ENCODE measurements around the gene COL4A2.

Gene COL4A2

DNA sequence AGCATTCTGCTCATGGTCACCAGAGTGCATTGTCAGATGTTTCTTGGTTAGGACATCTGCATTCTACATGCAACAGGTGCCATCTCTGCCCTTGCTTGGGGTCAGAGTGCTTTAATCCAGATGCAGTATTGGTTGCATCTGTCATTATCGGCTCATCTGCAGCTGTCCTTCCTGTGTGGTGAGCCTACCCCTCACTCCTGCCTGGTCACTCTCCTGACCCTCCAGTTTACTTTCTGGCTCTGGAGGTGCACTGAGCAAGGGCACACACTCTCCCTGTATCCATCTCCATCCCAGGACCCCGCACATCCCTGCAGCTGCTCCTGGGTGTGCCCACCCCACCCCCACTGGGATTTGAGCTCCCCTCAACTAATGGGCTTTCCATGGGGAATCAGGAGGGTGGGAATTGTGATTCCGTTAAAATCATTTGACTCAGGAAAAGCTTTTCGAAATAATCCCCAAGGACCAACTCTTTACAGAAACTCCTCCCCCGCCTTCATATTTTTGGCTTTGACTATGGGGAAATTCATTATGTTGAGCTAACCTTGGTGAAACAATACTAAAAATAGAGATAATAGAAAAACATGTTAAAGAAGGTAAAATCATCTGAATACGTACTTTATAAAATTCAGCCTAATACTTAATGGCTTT, 70.2 kb downstream of the COL4A2 start:
- Histone ChIP-seq H3K27me3 (ENCODE audit: control insufficient read depth, insufficient read depth, low read length, poor library complexity, severe bottlenecking) (no peaks in the 10 kb centered on the region), H3K4me1 (ENCODE audit: control insufficient read depth, insufficient read depth, low read length) (peaks cover 30% of the 10 kb centered on the region), H3K9me3 (ENCODE audit: control insufficient read depth, low read length) (no peaks in the 10 kb centered on the region), H3K27ac (ENCODE audit: insufficient read depth, low read depth, low read length, poor library complexity, severe bottlenecking) (no peak overlapping the region), H3K4me3 (ENCODE audit: insufficient read depth, low read depth, low read length) (no peak overlapping the region), H3K36me3 (ENCODE audit: control insufficient read depth, insufficient read depth, low read length) (no peaks in the 10 kb centered on the region)
- WGBS, 2 experiments, result 56 to 89% methylated on average over 3 to 5 of the region's 6 CpGs

DNA sequence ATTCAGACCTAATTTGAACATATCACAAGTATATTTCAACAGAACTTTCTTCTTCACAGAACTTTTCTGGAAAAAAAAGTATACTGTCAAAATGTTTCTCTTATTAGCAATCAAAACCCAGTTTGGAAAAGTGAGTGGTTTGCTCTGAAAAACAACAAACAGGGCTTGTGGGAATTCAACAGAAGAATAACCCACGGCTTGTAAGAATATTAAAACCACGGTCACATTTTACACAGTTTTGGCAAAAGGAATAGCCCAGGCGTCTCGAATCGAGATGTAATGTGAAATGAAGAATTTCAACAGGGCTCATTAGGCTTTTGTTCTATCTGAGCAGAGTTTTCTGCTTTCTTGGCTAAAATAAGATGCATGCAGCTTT, 70.7 kb downstream of the COL4A2 start:
- Histone ChIP-seq H3K4me3 (ENCODE audit: insufficient read depth, low read depth, low read length) (no peak overlapping the region), H3K27me3 (ENCODE audit: control insufficient read depth, insufficient read depth, low read length, poor library complexity, severe bottlenecking) (no peaks in the 10 kb centered on the region), H3K36me3 (ENCODE audit: control insufficient read depth, insufficient read depth, low read length) (no peaks in the 10 kb centered on the region), H3K4me1 (ENCODE audit: control insufficient read depth, insufficient read depth, low read length) (peaks cover 30% of the 10 kb centered on the region), H3K27ac (ENCODE audit: insufficient read depth, low read depth, low read length, poor library complexity, severe bottlenecking) (no peak overlapping the region), H3K9me3 (ENCODE audit: control insufficient read depth, low read length) (no peaks in the 10 kb centered on the region)
- WGBS, 2 experiments, result 96 to 98% methylated on average over 5 of the region's 5 CpGs

DNA sequence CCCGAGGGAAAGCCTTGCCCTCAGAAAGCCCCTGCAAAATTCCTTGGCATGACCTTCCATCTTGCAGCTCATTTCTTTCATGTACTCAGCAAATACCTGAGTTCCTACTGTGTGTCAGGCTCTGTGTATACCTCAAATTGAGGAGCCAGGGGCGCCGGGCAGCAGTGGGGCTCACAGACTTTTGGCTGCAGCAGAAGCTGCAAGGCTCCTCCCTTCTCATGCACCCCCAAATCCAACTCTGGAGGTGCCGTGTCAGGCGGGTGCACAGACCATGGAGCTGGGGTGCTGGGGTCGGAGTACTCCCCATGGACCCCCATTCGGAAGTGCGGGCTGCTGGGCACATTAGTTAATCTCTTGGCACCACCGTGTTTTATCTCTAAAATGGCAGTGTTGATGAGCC, 72.3 kb downstream of the COL4A2 start:
- WGBS, 2 experiments, result 88% methylated on average over 9 of the region's 9 CpGs
- Histone ChIP-seq H3K9me3 (ENCODE audit: control insufficient read depth, low read length) (no peaks in the 10 kb centered on the region), H3K27me3 (ENCODE audit: control insufficient read depth, insufficient read depth, low read length, poor library complexity, severe bottlenecking) (no peaks in the 10 kb centered on the region), H3K4me1 (ENCODE audit: control insufficient read depth, insufficient read depth, low read length) (peaks cover 30% of the 10 kb centered on the region), H3K4me3 (ENCODE audit: insufficient read depth, low read depth, low read length) (no peak overlapping the region), H3K36me3 (ENCODE audit: control insufficient read depth, insufficient read depth, low read length) (no peaks in the 10 kb centered on the region), H3K27ac (ENCODE audit: insufficient read depth, low read depth, low read length, poor library complexity, severe bottlenecking) (no peak overlapping the region)

DNA sequence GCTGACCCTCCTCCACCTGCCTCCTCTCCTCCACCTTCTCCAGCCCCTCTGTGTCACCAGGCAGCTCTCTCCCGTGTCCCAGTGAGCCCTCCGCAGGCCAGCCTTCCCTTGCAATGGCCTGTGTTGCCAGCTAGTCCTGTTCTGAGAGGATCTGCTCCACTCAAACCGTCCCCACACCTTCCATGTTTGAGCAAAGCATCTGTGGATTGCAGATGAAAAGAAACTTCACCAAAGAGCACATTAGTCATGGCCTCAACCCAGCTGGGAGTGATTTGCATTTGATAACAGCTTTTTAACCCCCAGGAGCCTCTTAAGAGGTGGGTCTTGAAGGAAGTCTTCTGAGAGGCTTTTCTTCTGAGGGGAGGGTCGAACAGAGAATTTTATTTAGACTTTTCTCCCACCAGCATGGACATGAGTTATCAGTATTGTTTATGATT, 72.8 kb downstream of the COL4A2 start:
- no peaks in the 10 kb centered on the region for H3K9me3 ChIP-seq (ENCODE audit: control insufficient read depth, low read length)
- H3K27me3 ChIP-seq (ENCODE audit: control insufficient read depth, insufficient read depth, low read length, poor library complexity, severe bottlenecking), result no peaks in the 10 kb centered on the region
- H3K4me1 ChIP-seq (ENCODE audit: control insufficient read depth, insufficient read depth, low read length), result peaks cover 30% of the 10 kb centered on the region
- no peak overlapping the region for H3K4me3 ChIP-seq (ENCODE audit: insufficient read depth, low read depth, low read length)
- no peaks in the 10 kb centered on the region for H3K36me3 ChIP-seq (ENCODE audit: control insufficient read depth, insufficient read depth, low read length)
- WGBS, 2 experiments, result 7 to 8% methylated on average over 3 to 4 of the region's 4 CpGs
- peak overlapping the region; percentile 64 for H3K27ac ChIP-seq (ENCODE audit: insufficient read depth, low read depth, low read length, poor library complexity, severe bottlenecking)

DNA sequence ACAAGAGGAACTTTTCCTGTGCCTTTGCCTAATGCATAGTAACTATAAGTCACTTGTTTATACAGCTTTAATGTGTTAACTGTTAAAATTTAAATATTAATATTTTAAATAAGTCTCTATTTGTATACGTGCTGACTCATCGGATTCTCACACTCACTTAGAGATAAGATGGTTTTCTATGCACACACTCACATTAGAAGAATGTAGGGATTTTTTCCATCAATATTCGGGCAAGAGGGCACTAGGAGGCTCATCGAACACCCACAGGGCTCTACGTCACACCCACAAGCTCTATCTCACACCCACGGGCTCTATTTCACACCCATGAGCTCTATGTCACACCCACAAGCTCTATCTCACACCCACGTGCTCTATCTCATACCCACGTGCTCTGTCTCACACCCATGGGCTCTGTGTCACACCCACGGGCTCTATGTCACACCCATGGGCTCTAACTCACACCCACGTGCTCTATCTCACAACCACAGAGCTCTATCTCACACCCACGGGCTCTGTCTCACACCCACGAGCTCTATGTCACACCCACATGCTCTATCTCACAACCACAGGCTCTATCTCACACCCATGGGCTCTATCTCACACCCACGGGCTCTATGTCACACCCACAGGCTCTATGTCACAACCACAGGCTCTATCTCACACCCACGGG, 73.4 kb downstream of the COL4A2 start:
- Histone ChIP-seq H3K27me3 (ENCODE audit: control insufficient read depth, insufficient read depth, low read length, poor library complexity, severe bottlenecking) (no peaks in the 10 kb centered on the region), H3K9me3 (ENCODE audit: control insufficient read depth, low read length) (no peaks in the 10 kb centered on the region), H3K4me1 (ENCODE audit: control insufficient read depth, insufficient read depth, low read length) (peaks cover 30% of the 10 kb centered on the region), H3K27ac (ENCODE audit: insufficient read depth, low read depth, low read length, poor library complexity, severe bottlenecking) (no peak overlapping the region), H3K4me3 (ENCODE audit: insufficient read depth, low read depth, low read length) (no peak overlapping the region), H3K36me3 (ENCODE audit: control insufficient read depth, insufficient read depth, low read length) (no peaks in the 10 kb centered on the region)
- 87 to 88% methylated on average over 12 to 14 of the region's 14 CpGs for WGBS, 2 experiments

DNA sequence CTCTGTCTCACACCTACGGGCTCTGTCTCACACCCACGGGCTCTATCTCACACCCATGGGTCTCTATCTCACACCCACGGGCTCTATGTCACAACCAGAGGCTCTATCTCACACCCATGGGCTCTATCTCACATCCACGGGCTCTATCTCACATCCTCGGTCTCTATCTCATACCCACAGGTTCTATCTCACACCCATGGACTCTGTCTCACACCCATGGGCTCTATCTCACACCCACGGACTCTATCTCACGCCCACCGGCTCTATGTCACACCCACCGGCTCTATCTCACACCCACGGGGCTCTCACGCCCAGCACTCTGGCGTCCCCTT, 73.9 kb downstream of the COL4A2 start:
- Histone ChIP-seq H3K27ac (ENCODE audit: insufficient read depth, low read depth, low read length, poor library complexity, severe bottlenecking) (no peak overlapping the region), H3K9me3 (ENCODE audit: control insufficient read depth, low read length) (no peaks in the 10 kb centered on the region), H3K36me3 (ENCODE audit: control insufficient read depth, insufficient read depth, low read length) (no peaks in the 10 kb centered on the region), H3K4me3 (ENCODE audit: insufficient read depth, low read depth, low read length) (no peak overlapping the region), H3K27me3 (ENCODE audit: control insufficient read depth, insufficient read depth, low read length, poor library complexity, severe bottlenecking) (no peaks in the 10 kb centered on the region), H3K4me1 (ENCODE audit: control insufficient read depth, insufficient read depth, low read length) (peaks cover 30% of the 10 kb centered on the region)
- whole genome bisulfite sequencing, 2 experiments, result 95 to 96% methylated on average over 12 of the region's 12 CpGs

DNA sequence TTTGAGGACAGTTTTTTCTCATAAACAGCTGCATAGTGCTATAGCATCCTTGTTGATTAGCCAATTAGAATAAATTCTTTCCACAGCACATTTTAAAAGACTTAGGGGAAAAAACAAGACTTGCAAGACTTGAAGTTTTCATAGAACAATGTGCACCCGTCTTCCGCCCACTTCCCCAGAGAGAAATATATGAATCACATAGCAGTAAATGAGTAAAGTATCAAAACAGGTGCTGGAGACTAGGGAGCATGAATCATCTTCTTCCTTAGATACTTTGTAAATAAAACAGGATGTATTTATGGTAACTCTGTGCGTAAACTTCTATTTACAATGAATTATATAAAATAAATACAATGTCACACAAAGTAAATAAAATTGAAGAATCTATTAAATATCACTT, 75.1 kb downstream of the COL4A2 start:
- no peaks in the 10 kb centered on the region for H3K27me3 ChIP-seq (ENCODE audit: control insufficient read depth, insufficient read depth, low read length, poor library complexity, severe bottlenecking)
- H3K9me3 ChIP-seq (ENCODE audit: control insufficient read depth, low read length), result no peaks in the 10 kb centered on the region
- no peak overlapping the region for H3K27ac ChIP-seq (ENCODE audit: insufficient read depth, low read depth, low read length, poor library complexity, severe bottlenecking)
- peaks cover 27% of the 10 kb centered on the region for H3K4me1 ChIP-seq (ENCODE audit: control insufficient read depth, insufficient read depth, low read length)
- no peak overlapping the region for H3K4me3 ChIP-seq (ENCODE audit: insufficient read depth, low read depth, low read length)
- WGBS, 2 experiments, result 100% methylated on average over 2 of the region's 3 CpGs
- no peaks in the 10 kb centered on the region for H3K36me3 ChIP-seq (ENCODE audit: control insufficient read depth, insufficient read depth, low read length)

DNA sequence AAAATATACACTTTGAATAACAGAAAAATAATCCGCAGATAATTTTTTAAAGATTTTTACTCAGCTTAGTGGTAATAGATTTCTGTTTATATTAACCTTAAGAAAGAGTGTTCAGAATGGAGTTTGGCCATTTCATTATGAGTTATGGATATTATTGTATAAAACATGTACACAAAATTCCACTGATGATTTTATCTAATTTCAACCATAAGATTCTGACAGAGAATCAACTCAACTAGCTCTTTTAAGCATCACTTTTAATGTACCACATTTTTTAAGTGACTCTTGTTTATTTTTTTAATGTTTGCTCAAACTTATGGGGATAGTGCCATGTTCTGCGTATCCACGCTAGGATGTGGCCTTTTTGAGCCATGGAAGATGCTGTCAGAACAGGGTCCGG, 75.7 kb downstream of the COL4A2 start:
- no peaks in the 10 kb centered on the region for H3K36me3 ChIP-seq (ENCODE audit: control insufficient read depth, insufficient read depth, low read length)
- WGBS, 2 experiments, result 90 to 96% methylated on average over 3 of the region's 4 CpGs

DNA sequence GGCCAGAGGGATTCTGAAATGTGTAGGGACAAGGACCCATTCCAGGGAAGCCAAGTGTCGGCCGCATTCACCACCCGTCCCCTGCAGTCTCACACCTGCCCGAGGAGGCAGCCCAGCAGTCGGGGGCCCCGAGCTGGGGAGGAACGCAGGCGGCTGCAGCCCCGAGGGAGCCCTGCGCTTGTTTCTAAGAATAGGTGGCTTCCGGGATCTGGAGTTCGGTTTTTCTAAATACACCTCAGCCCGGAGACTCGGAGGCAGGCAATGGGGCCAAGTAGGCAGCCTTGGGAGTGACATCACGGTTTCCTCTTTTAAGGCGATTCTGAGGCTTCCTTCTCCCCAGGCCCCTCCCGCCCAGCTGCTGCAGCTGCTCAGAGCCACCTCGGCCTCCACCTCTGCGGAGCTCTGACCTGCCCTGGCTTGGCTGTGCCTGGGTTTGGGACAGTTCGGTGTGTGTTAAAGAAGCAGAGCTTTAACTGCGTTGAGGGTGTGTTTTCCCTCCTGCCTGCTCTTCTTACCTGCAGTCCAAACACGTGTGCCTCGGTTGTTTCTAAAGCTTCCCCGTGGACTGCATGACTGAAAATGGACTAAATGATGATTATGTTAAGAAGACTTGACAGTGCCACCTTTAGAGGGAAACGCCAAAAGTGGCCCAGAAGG, 80.5 kb downstream of the COL4A2 start:
- 48 to 49% methylated on average over 25 of the region's 25 CpGs for WGBS, 2 experiments
- Histone ChIP-seq H3K9me3 (ENCODE audit: control insufficient read depth, low read length) (no peaks in the 10 kb centered on the region), H3K36me3 (ENCODE audit: control insufficient read depth, insufficient read depth, low read length) (no peaks in the 10 kb centered on the region), H3K27ac (ENCODE audit: insufficient read depth, low read depth, low read length, poor library complexity, severe bottlenecking) (no peak overlapping the region), H3K4me3 (ENCODE audit: insufficient read depth, low read depth, low read length) (no peak overlapping the region), H3K27me3 (ENCODE audit: control insufficient read depth, insufficient read depth, low read length, poor library complexity, severe bottlenecking) (no peaks in the 10 kb centered on the region), H3K4me1 (ENCODE audit: control insufficient read depth, insufficient read depth, low read length) (peaks cover 21% of the 10 kb centered on the region)

More for the DNA sequence above, 75.7 kb downstream of the COL4A2 start:
- Histone ChIP-seq H3K27ac (ENCODE audit: insufficient read depth, low read depth, low read length, poor library complexity, severe bottlenecking) (no peak overlapping the region), H3K27me3 (ENCODE audit: control insufficient read depth, insufficient read depth, low read length, poor library complexity, severe bottlenecking) (no peaks in the 10 kb centered on the region), H3K4me3 (ENCODE audit: insufficient read depth, low read depth, low read length) (no peak overlapping the region), H3K4me1 (ENCODE audit: control insufficient read depth, insufficient read depth, low read length) (peaks cover 24% of the 10 kb centered on the region), H3K9me3 (ENCODE audit: control insufficient read depth, low read length) (no peaks in the 10 kb centered on the region)

DNA sequence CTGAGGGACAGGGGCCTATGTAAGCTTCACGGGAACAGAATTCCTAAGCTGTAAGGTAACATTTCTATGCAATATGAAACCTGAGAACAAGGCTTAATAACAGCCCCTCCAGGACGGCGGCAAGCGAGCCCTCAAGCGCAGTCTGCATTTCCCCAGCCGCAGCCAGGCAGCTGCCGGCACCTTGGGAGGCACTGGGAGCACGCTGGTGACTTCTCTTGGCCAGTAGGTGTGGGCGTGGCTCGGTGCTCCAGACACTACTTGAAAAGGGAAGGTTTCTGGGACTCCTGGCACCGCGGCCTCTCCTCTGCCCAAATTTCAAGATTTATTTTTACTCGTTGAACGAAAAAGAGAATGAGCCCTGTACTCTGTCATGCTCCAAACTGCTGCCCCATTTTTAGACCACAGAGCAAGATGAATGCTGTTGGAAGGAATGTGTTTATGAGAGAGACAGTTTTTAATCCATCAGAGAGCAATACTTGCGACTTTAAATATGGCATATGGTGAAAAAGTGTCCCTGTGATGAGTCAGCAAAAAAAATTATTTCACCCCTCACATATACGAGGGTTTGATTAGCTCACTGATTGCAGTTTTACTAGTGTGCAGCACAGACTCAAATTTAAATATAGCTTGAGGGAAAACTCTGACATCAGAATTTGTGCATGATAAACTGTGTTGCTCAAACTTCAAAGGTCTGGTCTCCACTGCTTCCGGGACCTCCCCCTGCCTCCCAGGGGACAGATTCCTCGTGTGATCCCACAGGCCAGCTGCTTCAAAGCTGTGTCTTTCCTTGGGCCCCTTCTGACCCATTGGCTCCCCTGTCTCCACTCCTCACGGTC, 81.2 kb downstream of the COL4A2 start:
- no peaks in the 10 kb centered on the region for H3K9me3 ChIP-seq (ENCODE audit: control insufficient read depth, low read length)
- peak overlapping the region; percentile 40 for H3K27ac ChIP-seq (ENCODE audit: insufficient read depth, low read depth, low read length, poor library complexity, severe bottlenecking)
- WGBS, 2 experiments, result 66 to 67% methylated on average over 18 to 19 of the region's 19 CpGs
- peaks cover 21% of the 10 kb centered on the region for H3K4me1 ChIP-seq (ENCODE audit: control insufficient read depth, insufficient read depth, low read length)
- H3K36me3 ChIP-seq (ENCODE audit: control insufficient read depth, insufficient read depth, low read length), result no peaks in the 10 kb centered on the region
- no peaks in the 10 kb centered on the region for H3K27me3 ChIP-seq (ENCODE audit: control insufficient read depth, insufficient read depth, low read length, poor library complexity, severe bottlenecking)
- H3K4me3 ChIP-seq (ENCODE audit: insufficient read depth, low read depth, low read length), result no peak overlapping the region
